HG03520 (cell line): ENCODE results near the gene HLA-DQA2.
"Not testable (repeated sequence)": the region's sequence is repeated elsewhere in the genome, so short reads cannot be mapped to it uniquely, and the experiment has no call there.

ENCODE experiments used
- ATAC-seq: cut with Tn5 transposase; IDR thresholded peaks from one replicate; pipeline ENCODE4 v1.9.1; 2021; ENCODE audit warnings: mild to moderate bottlenecking, moderate library complexity; ENCODE audit not compliant: unreplicated experiment

HLA-DQA2 gene

DNA sequence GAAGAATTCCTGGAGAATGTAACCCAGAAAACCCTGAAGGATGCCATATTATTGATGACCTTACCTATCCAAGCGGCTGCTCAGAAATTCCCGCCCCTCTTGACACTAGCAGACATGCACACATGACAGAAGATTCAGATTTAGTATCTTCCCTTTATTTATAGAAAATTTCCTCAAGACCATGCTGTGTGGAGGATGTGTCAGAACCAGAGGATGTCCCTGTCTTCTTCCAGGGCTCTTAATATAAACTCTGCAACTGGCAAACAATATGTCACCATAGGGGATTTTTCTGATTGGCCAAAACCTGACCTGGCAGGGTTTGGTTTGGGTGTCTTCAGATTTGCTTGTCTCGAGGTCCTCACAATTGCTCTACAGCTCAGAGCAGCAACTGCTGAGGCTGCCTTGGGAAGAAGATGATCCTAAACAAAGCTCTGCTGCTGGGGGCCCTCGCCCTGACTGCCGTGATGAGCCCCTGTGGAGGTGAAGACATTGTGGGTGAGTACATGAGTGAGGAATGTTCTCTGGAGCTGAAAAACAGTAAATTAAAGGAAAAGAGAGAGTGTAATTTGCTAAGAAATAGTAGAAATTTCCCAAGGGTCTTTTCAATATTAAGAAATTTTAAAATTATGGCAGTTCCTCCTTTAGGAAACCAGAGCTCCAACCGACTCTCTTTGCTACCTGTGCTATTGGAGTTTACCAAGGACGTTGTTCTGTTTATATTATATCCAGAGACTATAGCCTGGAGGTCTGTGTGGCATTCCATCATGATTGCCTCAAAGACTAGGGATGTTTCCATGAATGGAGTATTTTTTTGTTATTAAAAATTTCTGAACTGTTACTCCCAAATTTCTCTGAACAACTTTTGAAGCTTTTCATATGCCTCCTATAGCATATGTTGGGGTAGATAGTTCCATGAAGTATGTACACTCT is at the start of gene HLA-DQA2:
TSS of gene HLA-DQA2 (plus strand) at position 361 of the 930 bp plus-strand sequence. CDS start at position 414, 53 bp downstream.
- no peak for ATAC-seq

DNA sequence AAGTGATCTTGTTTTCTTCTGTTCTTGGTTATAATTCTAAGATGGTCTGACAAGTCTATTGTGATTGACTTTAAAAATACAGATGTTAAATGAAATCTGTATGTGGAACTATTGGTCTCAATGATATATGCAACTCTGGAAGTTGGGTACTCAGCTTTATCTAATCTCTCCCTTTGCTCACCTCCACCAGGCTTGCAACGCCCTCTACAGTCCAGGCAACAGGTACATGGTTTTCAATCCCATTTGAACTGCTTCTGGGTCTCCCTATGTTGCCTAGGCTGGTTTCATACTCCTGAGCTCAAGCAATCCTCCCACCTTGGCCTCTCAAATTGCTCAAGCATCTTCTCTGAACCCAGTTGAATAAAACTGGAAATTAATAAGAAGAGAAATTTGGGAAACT is 49.2 kb upstream of the HLA-DQA2 start:
- ATAC-seq: no peak

DNA sequence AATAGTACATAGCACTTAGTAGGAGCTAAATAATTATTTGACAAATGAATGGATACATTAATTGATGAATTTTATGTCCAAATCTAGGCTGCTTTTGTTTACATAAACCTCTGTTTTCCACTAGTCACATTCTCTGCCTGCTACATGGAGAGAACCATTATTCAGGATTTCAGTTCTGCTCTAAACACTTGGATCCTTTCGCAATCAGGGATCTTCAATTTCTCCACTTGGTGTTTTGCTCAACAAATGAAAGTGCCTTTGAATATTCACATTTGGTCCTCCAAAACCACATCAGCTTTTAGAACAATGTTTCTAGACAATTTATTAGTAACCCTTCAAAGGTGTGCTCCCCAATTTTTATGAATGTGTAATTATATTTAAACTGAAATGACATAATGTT is 44.2 kb upstream of the HLA-DQA2 start:
- no peak for ATAC-seq

DNA sequence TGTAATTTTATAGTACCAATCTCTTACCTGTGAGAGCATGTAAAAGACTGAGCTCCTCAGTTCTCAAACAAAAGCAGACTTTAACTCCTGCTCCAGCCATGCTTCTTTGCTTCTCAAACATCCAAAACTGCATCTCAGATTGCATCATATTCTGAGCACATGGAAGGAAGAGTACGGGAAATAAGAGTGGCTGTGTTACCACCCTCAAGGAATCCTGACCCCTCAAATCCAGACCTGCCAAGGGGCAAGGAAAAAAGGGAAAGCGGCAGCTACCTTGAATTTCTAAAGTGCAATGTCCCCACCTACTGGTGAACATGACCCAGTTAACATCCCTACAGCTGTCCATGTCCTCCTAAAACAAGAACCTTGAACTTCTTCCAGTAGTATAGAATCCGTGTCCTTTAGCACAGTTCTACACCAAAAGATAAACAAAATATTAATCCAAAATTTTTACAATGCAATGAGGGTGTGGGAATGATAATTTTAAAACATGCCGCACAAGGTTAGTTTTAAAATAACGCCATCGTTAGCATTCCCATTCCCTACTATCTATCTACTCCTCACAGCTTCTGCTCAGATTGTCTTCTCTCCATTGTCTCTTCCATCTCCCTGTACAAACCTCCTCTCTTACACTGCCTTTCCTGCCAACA is 40.7 kb upstream of the HLA-DQA2 start:
- no peak for ATAC-seq

DNA sequence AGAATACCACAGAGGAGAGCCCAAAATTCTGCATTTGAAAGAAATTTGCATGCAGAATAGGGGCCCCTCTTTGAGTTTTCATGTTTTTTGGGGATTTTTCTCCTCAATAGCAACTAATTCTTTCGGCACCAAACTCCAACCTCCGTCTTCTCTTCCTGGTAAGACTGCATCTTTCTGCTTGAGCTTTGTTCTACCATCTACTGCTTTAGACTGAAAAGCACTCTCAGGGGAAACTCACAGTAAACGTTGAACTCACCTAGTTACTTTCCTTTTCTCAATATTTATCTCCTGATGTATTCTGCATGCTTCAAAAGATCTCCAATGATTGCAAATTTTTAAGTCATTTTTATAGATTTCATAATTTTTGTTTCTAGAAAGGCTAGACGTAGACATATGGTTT is 37.8 kb upstream of the HLA-DQA2 start:
- ATAC-seq: no peak

DNA sequence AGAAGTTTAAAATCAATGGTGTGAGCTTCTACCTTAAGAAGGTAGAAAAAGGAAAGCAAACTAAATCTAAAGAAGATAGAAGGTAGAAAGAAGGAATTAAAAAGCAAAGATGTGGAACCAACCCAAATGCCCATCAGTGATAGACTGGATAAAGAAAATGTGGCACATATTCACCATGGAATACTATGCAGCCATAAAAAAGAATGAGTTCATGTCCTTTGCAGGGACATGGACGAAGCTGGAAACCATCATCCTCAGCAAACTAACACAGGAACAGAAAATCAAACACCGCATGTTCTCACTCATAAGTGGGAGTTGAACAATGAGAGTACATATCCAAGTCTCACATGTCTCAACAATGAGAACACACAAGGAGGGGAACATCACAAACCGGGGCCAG is 36.0 kb upstream of the HLA-DQA2 start:
- ATAC-seq: not testable (repeated sequence)

DNA sequence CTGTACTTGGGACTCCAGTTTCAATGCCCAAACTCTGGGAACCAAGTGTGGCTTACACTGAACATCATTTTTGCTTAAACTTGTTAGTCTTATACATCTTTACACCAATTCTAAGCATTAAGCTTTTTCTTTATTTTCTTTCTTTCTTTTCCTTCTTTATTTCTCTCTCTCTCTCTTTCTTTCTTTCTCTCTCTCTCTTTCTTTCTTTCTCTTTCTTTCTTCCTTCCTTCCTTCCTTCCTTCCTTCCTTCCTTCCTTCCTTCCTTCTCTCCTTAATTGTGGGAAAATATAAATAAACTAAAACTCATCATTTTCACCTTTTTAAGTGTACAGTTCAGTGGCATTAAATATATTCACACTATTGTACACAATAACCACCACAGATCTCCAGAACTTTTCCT is 31.6 kb upstream of the HLA-DQA2 start:
- ATAC-seq: no peak

DNA sequence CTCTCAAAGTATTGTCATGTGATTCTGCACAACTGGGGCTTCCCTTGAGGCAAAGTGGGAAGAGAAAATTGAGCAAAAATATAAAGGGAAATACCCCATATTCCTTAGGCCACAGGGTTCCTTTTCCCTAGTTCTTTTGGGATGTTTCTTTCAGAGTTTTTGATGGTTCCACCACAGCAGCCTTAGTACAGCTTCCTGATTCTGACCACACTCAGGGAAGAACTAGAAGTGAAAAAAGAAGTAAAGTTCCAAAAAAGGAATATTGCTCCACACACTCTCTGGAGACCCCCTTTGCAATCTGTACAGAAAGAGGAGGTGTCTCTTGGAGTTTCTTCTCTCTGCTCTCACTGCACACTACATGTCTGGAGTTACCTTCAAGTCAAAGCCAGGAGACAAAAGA is 27.9 kb upstream of the HLA-DQA2 start:
- no peak for ATAC-seq

DNA sequence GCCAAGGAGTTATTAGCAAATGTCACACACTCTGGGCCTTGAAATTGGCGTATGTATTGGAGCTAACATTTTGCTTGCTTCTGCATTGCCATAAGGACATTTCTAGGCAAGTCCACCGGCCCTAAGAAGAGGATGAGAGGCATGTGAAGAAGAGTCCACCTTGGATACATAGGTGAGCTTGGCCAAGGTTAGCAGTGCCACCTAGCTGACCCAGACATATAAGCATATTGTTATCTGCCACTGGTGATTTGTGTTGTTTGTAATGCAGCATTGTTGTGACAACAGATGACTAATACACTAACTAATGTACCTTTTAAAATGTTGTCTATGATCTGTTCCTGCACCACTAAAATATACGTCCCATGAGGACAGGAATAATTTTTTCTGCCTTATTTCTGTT is 24.8 kb upstream of the HLA-DQA2 start:
- no peak for ATAC-seq

DNA sequence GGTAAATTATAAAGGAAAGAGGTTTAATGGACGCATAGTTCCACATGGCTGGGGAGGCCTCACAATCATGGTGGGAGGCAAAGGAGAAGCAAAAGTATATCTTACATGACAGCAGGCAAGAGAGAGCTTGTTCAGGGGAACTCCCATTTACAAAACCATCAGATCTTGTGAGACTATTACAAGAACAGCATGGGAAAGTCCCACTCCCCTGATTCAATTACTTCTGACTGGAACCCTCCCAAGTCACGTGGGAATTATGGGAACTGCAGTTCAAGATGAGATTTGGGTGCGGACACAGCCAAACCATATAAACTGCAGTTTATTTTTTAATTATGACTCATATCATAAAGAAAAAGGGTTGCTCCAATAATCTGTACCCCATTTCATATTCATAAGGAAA is 22.3 kb upstream of the HLA-DQA2 start:
- no peak for ATAC-seq

DNA sequence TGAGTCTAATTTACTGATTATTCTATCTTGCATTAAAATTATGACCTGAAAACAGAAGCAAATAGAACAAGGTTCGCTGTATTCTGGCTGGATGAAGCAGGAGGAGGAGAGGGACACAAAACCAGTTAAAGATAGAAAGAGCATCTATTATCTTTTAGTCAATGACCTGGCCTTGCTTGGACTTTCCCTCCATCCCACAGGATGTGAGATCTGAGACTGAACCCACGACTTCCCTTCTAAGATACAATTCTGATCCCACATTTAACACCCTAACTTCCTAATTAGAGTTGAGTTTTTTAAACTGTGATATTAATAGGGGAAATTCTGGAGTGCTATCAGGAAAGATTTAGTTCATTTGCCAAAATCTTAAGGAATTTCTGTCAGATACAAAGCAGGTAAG is 3.1 kb upstream of the HLA-DQA2 start:
- ATAC-seq: no peak

DNA sequence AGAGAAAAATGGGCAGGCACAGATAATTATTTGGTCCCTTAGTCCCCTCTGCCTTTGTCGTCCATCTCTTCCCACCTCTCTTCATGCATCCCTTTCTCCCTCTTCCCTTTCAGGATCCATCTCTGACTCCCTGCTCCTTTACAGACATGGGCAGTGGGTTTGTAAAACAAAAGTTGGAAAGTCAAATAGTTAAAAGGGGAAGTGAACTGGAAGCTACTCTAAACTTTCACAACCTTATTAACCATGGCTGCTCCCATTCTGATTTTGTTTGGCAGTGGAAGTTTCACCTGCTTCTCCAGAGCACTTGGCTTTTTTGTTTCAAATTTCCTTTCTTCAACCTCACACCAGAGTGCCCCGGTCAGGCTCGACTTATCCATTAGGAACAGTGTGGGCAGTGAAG is 1.2 kb downstream of the HLA-DQA2 start:
- ATAC-seq: no peak

DNA sequence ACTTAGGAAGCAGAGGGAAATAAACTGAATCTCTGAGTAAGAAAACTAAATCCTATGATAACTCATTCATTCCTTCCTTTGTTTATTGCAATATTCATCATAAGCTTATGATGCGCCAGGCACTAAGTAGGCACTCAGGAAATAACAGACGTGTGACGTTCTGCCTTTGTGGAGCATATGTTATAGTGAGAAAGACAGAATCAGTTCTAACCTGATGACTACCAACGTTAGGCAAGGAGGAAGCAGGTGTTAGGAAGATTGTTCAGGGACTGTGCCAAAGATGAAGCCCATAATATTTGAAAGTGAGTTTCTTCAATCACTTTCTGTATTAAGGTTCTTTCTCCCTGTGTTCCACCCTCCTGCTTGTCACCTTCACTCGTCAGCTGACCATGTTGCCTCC is 3.6 kb downstream of the HLA-DQA2 start:
- no peak for ATAC-seq

DNA sequence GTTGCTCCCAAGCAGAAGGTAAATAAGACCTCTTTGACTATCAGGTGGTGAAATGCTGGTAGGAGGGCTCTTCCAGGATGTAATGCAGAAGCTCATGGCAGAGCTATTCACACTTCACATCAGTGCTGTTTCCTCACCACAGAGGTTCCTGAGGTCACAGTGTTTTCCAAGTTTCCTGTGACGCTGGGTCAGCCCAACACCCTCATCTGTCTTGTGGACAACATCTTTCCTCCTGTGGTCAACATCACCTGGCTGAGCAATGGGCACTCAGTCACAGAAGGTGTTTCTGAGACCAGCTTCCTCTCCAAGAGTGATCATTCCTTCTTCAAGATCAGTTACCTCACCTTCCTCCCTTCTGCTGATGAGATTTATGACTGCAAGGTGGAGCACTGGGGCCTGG is 4.5 kb downstream of the HLA-DQA2 start:
- not testable (repeated sequence) for ATAC-seq

DNA sequence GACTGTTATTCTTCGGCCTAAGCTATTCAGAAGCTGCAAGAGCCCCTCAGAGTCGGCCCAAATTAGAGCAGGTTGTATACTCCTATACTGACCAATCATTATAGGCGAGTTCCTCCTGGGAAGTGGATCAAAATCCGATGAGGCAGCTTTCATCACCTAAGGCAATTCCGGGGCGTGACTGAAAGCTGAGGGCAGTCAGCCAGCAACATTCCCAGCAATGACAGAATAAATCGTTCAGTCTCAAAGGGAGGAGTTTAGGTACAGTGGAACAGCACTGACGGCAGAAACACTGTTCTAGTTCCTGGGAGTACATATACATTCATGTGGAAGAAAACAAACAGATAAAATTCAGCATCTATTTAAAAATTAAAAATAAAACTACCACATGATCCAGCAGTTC is 11.4 kb downstream of the HLA-DQA2 start:
- no peak for ATAC-seq

DNA sequence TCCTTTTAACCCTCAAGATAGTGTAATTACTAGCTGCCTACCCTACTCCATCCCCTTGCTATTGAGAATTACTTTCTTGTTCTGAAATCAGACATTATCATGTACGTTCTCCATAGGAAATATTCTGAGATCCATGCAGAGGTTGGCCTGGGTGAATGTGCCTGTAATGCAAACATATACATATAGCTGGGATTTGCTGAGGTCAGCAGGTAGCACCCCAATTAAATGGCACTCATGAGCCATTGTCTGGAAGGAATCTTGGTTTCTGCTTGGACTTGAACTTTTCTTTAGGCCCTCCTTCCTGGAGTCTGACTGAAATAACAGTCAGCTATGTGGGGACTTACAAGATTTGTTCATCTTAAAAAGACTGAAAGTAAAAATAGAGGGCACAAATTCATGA is 18.5 kb downstream of the HLA-DQA2 start:
- ATAC-seq: no peak

DNA sequence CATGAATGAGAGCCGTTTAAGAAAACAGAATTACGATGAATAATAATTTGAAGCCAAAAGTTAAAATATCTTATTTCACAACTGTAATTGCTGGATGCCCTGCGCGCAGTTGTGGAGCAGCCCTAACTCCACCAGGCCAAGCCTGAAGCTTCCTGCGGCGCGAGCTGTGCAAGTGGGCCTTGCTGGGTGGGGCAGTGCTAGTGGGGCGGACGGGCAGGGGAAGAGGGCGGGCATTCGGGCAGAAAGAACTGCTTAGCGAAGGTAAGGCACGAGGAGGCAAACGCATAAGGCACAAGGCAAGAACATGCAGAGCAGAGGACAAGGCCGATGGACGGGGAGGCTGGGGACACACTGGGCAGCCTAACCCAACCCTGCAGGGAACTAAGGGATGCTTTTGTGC is 19.9 kb downstream of the HLA-DQA2 start:
- ATAC-seq: no peak

DNA sequence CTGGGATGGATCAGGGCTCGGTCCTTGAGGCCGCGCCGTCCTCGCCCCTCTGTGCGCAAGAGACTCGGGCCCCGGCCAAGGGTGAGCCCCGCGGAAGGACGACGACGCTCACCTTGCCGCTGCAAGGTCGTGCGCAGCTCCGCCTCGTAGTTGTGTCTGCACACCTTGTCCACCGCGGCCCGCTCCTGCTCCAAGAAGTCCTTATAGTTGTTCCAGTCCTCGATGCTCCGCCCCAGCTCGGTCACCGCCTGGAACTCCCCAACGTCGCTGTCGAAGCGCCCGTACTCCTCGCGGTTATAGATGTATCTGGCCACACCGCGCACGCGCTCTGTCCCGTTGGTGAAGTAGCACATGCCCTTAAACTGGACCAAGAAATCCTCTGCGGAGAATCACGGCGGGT is 20.4 kb downstream of the HLA-DQA2 start:
- no peak for ATAC-seq

DNA sequence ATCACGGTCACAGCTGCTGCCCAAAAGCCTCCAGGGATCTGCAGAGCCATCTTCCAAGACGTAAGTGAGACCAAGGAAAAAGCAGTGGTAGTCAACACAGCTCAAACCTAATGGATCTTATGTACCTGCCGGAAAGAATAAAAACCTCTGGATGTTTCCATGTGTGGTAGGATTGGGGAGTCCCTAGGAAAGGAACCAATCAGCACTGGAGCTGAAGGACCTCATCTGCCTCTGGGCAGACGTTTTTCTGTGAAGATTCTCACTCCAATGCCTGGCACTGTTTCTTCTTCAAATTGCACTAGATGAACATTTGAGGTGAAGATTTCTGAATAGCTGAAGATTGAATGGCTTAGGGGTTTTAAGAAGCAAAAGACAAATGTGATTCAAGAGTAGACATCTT is 22.2 kb downstream of the HLA-DQA2 start, which contains the start of gene HLA-DQB2:
TSS of gene HLA-DQB2 (minus strand) at position 112 of the 400 bp plus-strand sequence. CDS start at position 50, 62 bp downstream.
- ATAC-seq: no peak

DNA sequence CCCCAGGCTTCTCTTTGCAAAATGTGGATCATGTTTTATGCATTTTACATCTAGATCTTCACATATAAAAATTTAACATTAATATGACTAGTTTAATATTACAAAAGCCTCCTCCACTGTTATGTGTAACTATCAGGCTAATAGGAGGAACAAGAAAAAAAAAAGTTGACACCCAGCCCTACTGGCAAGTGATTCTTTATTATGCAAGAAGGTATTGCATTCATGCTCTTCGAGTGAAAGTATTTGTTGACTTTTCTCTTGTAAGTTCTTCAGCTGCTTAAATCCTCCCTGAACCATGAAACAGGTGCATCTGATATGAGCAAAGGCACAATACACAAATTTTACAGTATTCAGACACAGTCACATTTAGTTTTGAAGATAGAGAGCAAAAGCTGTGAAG is 22.9 kb downstream of the HLA-DQA2 start:
- no peak for ATAC-seq

DNA sequence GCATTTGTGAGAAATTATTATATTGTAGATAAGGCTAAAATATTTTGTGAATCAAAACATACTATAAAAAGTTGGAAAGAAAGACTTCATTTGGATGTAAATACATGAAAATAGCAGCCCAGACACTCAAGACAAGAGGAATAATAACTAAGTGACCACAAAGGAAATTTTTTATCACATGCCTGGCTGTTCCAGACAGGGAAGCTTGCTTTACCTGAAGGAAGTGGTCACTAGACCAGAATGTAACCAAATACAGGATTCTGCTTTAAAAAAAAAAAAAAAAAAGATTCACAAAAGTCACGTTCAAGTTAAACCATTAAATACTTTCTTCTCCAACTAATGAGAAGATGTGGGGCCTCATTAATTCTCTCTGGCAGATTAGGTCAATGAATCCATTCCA is 31.5 kb downstream of the HLA-DQA2 start:
- no peak for ATAC-seq

DNA sequence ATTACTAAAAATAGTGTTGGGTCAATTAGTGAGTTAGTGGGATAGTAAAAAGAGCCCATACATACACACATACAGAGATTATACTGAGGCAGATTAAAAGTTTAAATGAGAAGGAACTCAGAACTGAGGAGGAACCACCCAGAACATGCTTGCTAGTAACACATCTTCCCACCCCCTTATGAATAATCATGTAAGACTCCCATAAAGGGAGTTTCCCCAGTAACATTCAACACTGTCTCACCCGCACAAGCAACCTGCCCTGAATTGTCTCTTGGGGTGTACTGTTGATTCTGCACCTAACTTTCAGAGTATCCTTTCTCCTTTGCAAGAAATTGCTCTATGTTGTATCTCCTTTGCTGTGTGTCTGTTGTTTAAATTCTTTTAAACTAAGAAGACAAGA is 33.2 kb downstream of the HLA-DQA2 start:
- ATAC-seq: no peak
